GM10266 (cell line): ENCODE data around the gene MYZAP.

ENCODE experiments used
- DNase-seq: peaks from one replicate; pipeline ENCODE4 v3.0.0; 2012; ENCODE audit errors: extremely low spot score
- TF ChIP-seq, protein P1 (sequence below): IDR thresholded peaks from 2 replicates; pipeline ENCODE4 v1.5.1; 2012; ENCODE audit warnings: mild to moderate bottlenecking, low read depth; ENCODE audit not compliant: control insufficient read depth, insufficient read depth; ENCODE audit errors: missing control alignments

Gene MYZAP, protein sequence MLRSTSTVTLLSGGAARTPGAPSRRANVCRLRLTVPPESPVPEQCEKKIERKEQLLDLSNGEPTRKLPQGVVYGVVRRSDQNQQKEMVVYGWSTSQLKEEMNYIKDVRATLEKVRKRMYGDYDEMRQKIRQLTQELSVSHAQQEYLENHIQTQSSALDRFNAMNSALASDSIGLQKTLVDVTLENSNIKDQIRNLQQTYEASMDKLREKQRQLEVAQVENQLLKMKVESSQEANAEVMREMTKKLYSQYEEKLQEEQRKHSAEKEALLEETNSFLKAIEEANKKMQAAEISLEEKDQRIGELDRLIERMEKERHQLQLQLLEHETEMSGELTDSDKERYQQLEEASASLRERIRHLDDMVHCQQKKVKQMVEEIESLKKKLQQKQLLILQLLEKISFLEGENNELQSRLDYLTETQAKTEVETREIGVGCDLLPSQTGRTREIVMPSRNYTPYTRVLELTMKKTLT

DNA sequence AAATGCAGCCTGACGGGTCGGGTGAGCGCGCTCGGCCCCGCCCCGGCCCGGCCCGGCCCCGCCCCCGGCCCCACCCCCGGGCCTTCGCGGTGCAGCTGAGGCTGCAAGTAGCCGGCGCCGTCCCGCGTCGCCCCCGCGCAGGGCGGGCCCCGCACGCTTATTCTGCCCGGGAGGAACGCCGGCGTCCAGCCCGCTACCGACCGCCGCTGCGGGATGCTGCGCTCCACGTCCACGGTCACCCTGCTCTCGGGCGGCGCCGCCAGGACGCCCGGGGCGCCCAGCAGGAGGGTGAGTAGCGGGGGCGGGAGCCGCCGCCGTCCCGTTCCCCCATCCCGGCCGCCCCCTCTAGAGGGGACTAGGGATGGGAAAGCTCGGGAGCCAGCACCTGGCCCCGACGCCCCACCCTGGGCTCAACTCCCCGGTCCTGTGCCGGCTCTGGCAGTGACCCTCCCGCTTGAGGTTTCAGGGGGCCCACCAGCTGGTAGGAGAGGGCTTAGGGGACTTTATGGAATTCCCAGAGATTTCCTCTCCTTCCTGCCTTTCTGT lies at the start of gene MYZAP:
Gene MYZAP, plus strand, starts transcription at position 83 of the 546 bp plus-strand sequence. Its CDS starts 131 bp downstream, at position 214.
- peak; percentile 45 for DNase-seq
- TF ChIP-seq, protein P1, sequence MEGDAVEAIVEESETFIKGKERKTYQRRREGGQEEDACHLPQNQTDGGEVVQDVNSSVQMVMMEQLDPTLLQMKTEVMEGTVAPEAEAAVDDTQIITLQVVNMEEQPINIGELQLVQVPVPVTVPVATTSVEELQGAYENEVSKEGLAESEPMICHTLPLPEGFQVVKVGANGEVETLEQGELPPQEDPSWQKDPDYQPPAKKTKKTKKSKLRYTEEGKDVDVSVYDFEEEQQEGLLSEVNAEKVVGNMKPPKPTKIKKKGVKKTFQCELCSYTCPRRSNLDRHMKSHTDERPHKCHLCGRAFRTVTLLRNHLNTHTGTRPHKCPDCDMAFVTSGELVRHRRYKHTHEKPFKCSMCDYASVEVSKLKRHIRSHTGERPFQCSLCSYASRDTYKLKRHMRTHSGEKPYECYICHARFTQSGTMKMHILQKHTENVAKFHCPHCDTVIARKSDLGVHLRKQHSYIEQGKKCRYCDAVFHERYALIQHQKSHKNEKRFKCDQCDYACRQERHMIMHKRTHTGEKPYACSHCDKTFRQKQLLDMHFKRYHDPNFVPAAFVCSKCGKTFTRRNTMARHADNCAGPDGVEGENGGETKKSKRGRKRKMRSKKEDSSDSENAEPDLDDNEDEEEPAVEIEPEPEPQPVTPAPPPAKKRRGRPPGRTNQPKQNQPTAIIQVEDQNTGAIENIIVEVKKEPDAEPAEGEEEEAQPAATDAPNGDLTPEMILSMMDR: no peak

DNA sequence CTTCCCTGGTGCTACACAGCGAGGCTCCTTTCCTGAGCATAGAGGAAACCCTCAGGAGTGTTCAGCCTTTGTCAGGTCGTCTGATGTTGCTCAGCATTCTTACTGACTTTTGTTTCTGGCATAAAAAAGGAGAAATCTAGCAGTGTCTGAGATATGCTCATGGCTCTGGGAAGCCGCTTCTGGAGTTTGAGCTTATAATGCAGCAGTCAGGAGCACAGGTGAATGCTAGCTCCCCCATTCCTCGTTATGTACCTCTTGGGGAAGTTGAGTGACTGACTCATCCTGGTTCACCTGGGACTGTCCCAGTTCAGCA lies 49.2 kb upstream of the MYZAP start:
- no peak for DNase-seq
- TF ChIP-seq, protein P1: peak; percentile 13

DNA sequence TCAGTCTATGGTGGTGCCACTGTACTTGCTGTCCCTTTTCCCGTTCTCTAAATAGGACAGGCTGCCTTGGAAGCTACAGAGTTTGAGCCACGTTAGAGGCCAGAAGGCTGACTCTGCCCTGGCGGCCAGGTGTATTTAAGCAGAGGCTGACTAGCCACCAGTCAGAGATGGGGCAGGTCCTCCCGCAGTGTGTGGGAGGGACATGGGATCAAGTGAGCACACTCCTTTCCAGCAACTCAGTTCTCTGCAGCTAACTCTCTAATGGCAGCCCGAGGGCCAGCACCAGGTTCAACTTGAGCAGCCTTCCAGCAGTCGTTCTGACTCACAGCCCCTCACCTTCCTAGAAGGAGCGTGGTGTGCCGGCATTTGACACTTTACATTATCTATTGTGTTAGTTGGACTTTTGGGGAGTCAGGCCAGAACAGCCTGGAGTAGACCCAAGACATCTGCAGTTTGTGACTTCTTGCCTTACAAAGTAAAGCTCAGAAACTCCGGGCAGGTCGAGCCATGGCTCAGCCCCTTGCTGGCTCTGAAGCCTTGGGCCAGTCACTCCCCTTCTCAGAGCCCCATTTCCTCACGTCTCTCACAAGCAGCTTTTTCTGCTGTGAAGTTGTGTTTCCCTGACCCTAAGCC lies 46.7 kb upstream of the MYZAP start:
- no peak for DNase-seq
- TF ChIP-seq, protein P1: no peak

DNA sequence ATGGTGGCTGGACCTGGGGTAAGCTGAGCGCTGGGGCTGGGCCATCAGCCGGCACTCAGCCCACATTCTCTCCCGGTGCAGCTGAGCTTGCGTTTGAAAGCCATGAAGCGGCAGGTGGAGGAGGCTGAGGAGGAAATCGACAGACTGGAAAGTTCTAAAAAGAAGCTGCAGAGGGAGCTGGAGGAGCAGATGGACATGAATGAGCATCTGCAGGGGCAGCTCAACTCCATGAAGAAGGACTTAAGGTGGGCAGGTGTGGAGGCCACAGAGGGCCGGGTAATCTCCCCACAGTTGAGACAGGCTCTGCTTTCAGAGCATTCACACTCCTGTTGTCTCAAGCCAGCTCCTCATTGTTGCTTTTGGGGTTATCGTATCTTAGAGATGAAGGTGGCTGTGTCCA lies 45.7 kb upstream of the MYZAP start:
- DNase-seq: no peak
- TF ChIP-seq, protein P1: no peak

DNA sequence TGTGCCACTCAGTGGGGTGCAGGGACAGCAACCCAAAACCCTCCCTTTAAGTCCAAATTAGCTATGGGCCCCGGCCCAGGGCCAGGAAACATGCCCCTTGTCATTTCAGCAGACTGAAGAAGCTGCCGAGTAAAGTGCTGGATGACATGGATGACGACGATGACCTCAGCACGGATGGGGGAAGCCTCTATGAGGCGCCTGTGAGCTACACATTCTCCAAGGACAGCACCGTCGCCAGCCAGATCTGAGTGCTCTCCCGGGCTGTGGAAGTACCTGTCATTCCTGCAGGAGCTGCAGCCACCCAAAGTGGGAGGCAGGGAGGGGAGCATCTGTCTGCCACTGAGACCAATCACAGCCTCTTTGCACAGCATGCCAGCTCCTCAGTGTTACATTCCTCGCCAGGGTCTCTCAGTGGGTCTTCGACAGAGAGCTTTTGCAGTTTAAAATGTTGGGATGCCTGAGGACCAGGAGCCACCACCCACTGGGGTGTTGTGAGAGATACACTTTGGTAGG lies 44.4 kb upstream of the MYZAP start:
- no peak for DNase-seq
- TF ChIP-seq, protein P1: no peak

DNA sequence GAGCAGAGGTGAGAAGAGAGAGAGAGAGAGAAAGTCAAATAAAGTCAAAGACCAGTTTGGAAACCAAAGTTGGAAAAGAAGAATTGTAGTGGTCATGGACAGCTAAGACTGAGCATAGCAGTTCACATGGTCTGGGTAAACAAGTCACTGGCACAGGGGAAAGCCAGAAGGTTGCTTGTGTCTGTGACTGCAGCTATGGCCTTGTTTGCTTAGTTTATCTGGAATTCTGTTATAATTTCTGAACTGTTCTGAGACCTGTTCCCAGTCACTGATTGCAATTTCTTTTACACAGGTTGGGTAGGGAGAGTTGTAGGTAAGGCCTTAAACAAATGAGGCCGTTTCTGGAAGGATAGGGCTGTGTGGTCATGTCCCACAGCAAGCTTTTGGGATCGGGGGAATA lies 43.4 kb upstream of the MYZAP start:
- TF ChIP-seq, protein P1: no peak
- DNase-seq: no peak
